Vagina (tissue), 2 donors: Measurements from ENCODE around the gene EFCAB6. TPM values are rescaled to one million over a fixed set of nuclear protein-coding genes. Genes with fewer than 3 reads are reported as not detected.

ENCODE experiments used
- DNase-seq, 2 donors: peaks; one replicate each; pipeline ENCODE4 v3.0.0-alpha.2; 2017; ENCODE audit errors: extremely low spot score in 2 of 2
- H3K27ac ChIP-seq: fragments of 200-600 bp; sonication (generic); one replicate; pipeline ENCODE4 v1.5.1; 2019
- H3K27me3 ChIP-seq: fragments of 200-600 bp; sonication (generic); one replicate; pipeline ENCODE4 v1.5.1; 2019
- H3K36me3 ChIP-seq, 2 donors: fragments of 200-600 bp; sonication (generic); one replicate each; pipeline ENCODE4 v1.5.1; 2017 to 2019
- H3K4me1 ChIP-seq: fragments of 200-600 bp; sonication (generic); one replicate; pipeline ENCODE4 v1.5.1; 2019
- H3K4me3 ChIP-seq, 2 donors: fragments of 200-600 bp; sonication (generic); 1 replicate in 1 of 2; 2 replicates in 1 of 2; pipeline ENCODE4 v1.5.1; 2016 to 2019
- H3K9me3 ChIP-seq: fragments of 200-600 bp; sonication (generic); one replicate; pipeline ENCODE4 v1.5.1; 2019
- CTCF ChIP-seq, 3 experiments: fragments of 450-650 bp in 2 of 3; fragments of 200-600 bp in 1 of 3; sonication (generic) in 1 of 3; IDR thresholded peaks; one replicate each; pipeline ENCODE4 v1.5.1; 2017 to 2019; ENCODE audit warnings: antibody characterized with exemption in 3 of 3, mild to moderate bottlenecking in 2 of 3, moderate library complexity in 2 of 3
- POLR2A ChIP-seq, 2 donors: fragments of 450-650 bp; IDR thresholded peaks; one replicate each; pipeline ENCODE4 v1.6.1; 2017; ENCODE audit warnings: antibody characterized with exemption in 2 of 2, mild to moderate bottlenecking in 2 of 2, moderate library complexity in 2 of 2
- POLR2AphosphoS5 ChIP-seq, 2 donors: sonication (generic); formaldehyde crosslinking; IDR thresholded peaks; one replicate each; pipeline ENCODE4 v1.9.0; 2017; ENCODE audit warnings: antibody characterized with exemption in 2 of 2, mild to moderate bottlenecking in 2 of 2, low read depth in 1 of 2; ENCODE audit not compliant: insufficient read depth in 1 of 2
- intact Hi-C: fragments of 100-400 bp; cut with DNase I; formaldehyde crosslinking; loops from one replicate; pipeline ENCODE4 v1.15.1; 2023
- total RNA-seq: library from RNA; depleted of rRNA; stranded (reverse); fragments of >200 nt; gene quantifications from one replicate; pipeline ENCODE4 v1.2.3, GENCODE V29; 2016

EFCAB6 gene
- total RNA-seq, 1 donor from 2014 or later: 1.7 TPM

- Histone ChIP-seq H3K27me3 (no peaks in the 10 kb centered on the region), H3K36me3 (no peaks in the 10 kb centered on the region), H3K27ac (no peak overlapping the region), H3K4me3 (no peak overlapping the region), H3K9me3 (no peaks in the 10 kb centered on the region), H3K4me1 (no peaks in the 10 kb centered on the region)
- DNase-seq: peak; percentile 40 to 67
- intact Hi-C loops: no loop called here
- TF ChIP-seq POLR2A (IDR thresholded peaks at IDR 0.05): no peak
- no peak for TF ChIP-seq POLR2AphosphoS5 (IDR thresholded peaks at IDR 0.05; ENCODE audit: insufficient read depth in 1 of 2, low read depth in 1 of 2)
- no peak for TF ChIP-seq CTCF (IDR thresholded peaks at IDR 0.05)
These were observed 6.9 kb upstream of the EFCAB6 start for GRCh38 chr22:43818981-43819380.

GRCh38 chr22:43817402-43817801 is 5.3 kb upstream of the EFCAB6 start:
- no peaks in the 10 kb centered on the region for H3K9me3 ChIP-seq
- peak; percentile 54 to 55 for DNase-seq
- H3K4me3 ChIP-seq: no peak overlapping the region
- TF ChIP-seq POLR2AphosphoS5 (IDR thresholded peaks at IDR 0.05; ENCODE audit: insufficient read depth in 1 of 2, low read depth in 1 of 2): no peak
- TF ChIP-seq CTCF (IDR thresholded peaks at IDR 0.05): no peak
- no peak for TF ChIP-seq POLR2A (IDR thresholded peaks at IDR 0.05)
- H3K4me1 ChIP-seq: peaks cover 9% of the 10 kb centered on the region
- H3K36me3 ChIP-seq: no peaks in the 10 kb centered on the region
- intact Hi-C loops: no loop called here
- no peaks in the 10 kb centered on the region for H3K27me3 ChIP-seq
- H3K27ac ChIP-seq: no peak overlapping the region

GRCh38 chr22:43814264-43814663 is 2.2 kb upstream of the EFCAB6 start:
- intact Hi-C loops: no loop called here
- DNase-seq: peak; percentile 52 to 55
- H3K9me3 ChIP-seq: no peaks in the 10 kb centered on the region
- no peak overlapping the region for H3K27ac ChIP-seq
- H3K36me3 ChIP-seq: no peaks in the 10 kb centered on the region
- TF ChIP-seq POLR2AphosphoS5 (IDR thresholded peaks at IDR 0.05; ENCODE audit: insufficient read depth in 1 of 2, low read depth in 1 of 2) (no peak), POLR2A (IDR thresholded peaks at IDR 0.05) (no peak)
- peaks cover 16% of the 10 kb centered on the region for H3K4me1 ChIP-seq
- H3K27me3 ChIP-seq: no peaks in the 10 kb centered on the region
- H3K4me3 ChIP-seq: no peak overlapping the region

- H3K4me3 ChIP-seq: peak overlapping the region; percentile 80 to 91
- peaks cover 16% of the 10 kb centered on the region for H3K4me1 ChIP-seq
- intact Hi-C loops: no loop called here
These were observed 785 bp upstream of the EFCAB6 start for GRCh38 chr22:43812890-43813289.

GRCh38 chr22:43811777-43812148 is 342 bp downstream of the EFCAB6 start:
- Histone ChIP-seq H3K4me3 (peak overlapping the region; percentile 80 to 91), H3K36me3 (no peaks in the 10 kb centered on the region), H3K4me1 (peaks cover 16% of the 10 kb centered on the region), H3K9me3 (no peaks in the 10 kb centered on the region), H3K27ac (peak overlapping the region; percentile 74), H3K27me3 (no peaks in the 10 kb centered on the region)
- peak; percentile 49 to 80 for DNase-seq
- intact Hi-C loops: no loop called here
- TF ChIP-seq CTCF (IDR thresholded peaks at IDR 0.05) (no peak), POLR2A (IDR thresholded peaks at IDR 0.05) (no peak), POLR2AphosphoS5 (IDR thresholded peaks at IDR 0.05; ENCODE audit: insufficient read depth in 1 of 2, low read depth in 1 of 2) (no peak)

More at GRCh38 chr22:43812890-43813289, 785 bp upstream of the EFCAB6 start:
- H3K27me3 ChIP-seq: no peaks in the 10 kb centered on the region
- H3K27ac ChIP-seq: peak overlapping the region; percentile 74
- TF ChIP-seq POLR2AphosphoS5 (IDR thresholded peaks at IDR 0.05; ENCODE audit: insufficient read depth in 1 of 2, low read depth in 1 of 2) (no peak), POLR2A (IDR thresholded peaks at IDR 0.05) (no peak), CTCF (IDR thresholded peaks at IDR 0.05) (no peak)
- H3K9me3 ChIP-seq: no peaks in the 10 kb centered on the region
- peak in 1 of 2 donors; percentile 52 for DNase-seq
- no peaks in the 10 kb centered on the region for H3K36me3 ChIP-seq
